Karpas-422 (cell line): ENCODE results near the gene CACNA1C. TPM values are rescaled to one million over a fixed set of nuclear protein-coding genes. Genes with fewer than 3 reads are reported as not detected.

ENCODE experiments used
- DNase-seq: peaks from one replicate; pipeline ENCODE4 v3.0.0-alpha.2; 2015
- H2AFZ ChIP-seq: fragments of 200-600 bp; sonication (generic); 2 replicates; pipeline ENCODE4 v1.6.1; 2014; ENCODE audit warnings: antibody characterized with exemption, low read length, mixed read lengths
- H3K27ac ChIP-seq: fragments of 200-600 bp; sonication (generic); 2 replicates; pipeline ENCODE4 v1.5.1; 2014; ENCODE audit warnings: mild to moderate bottlenecking, low read length, moderate library complexity
- H3K27me3 ChIP-seq: fragments of 200-600 bp; sonication (generic); 2 replicates; pipeline ENCODE4 v1.6.1; 2014; ENCODE audit warnings: low read length, mixed read lengths
- H3K36me3 ChIP-seq: fragments of 200-600 bp; sonication (generic); 2 replicates; pipeline ENCODE4 v1.6.1; 2014; ENCODE audit warnings: low read length, mixed read lengths; ENCODE audit not compliant: insufficient read depth
- H3K4me1 ChIP-seq: fragments of 200-600 bp; sonication (generic); 2 replicates; pipeline ENCODE4 v1.6.1; 2014; ENCODE audit warnings: mild to moderate bottlenecking, low read length, mixed read lengths
- H3K4me2 ChIP-seq: fragments of 200-600 bp; sonication (generic); 2 replicates; pipeline ENCODE4 v1.6.1; 2014; ENCODE audit warnings: low read length, low read depth, mild to moderate bottlenecking; ENCODE audit not compliant: poor library complexity, severe bottlenecking
- H3K4me3 ChIP-seq: fragments of 200-600 bp; sonication (generic); 2 replicates; pipeline ENCODE4 v1.5.1; 2014; ENCODE audit warnings: mild to moderate bottlenecking, antibody characterized with exemption, low read length, mixed read lengths
- H3K79me2 ChIP-seq: fragments of 200-600 bp; sonication (generic); 2 replicates; pipeline ENCODE4 v1.6.1; 2014; ENCODE audit warnings: mild to moderate bottlenecking, low read length, mixed read lengths
- H3K9ac ChIP-seq: fragments of 200-600 bp; sonication (generic); 2 replicates; pipeline ENCODE4 v1.6.0; 2014; ENCODE audit warnings: low read length
- H3K9me2 ChIP-seq: fragments of 200-600 bp; sonication (generic), shearing (Covaris generic); replicated peaks from 2 replicates; pipeline ENCODE4 v1.6.0; 2014; ENCODE audit warnings: mild to moderate bottlenecking, low read length, moderate library complexity; ENCODE audit not compliant: insufficient read depth
- H3K9me3 ChIP-seq: fragments of 300-700, 200-600 bp; sonication (generic); 2 replicates; pipeline ENCODE4 v1.6.1; 2014; ENCODE audit warnings: low read length, mixed read lengths
- H4K20me1 ChIP-seq: fragments of 200-600 bp; sonication (generic); 2 replicates; pipeline ENCODE4 v1.6.1; 2014; ENCODE audit warnings: mild to moderate bottlenecking, antibody characterized with exemption, low read length, low read depth; ENCODE audit not compliant: insufficient read depth
- total RNA-seq: library from RNA; depleted of rRNA; stranded (reverse); fragments of >200 nt; shearing (Covaris generic); gene quantifications from 2 replicates; pipeline ENCODE4 v1.2.3, GENCODE V29; 2014; ENCODE audit warnings: low replicate concordance

The CACNA1C gene
- total RNA-seq, 1 experiment from 2014 or later: 0.11 TPM

- DNase-seq: no peak
- no peak overlapping the region for H2AFZ ChIP-seq
- H3K4me2 ChIP-seq: no peak overlapping the region
- H3K36me3 ChIP-seq: no peaks in the 10 kb centered on the region
- H3K27me3 ChIP-seq: peaks cover 3% of the 10 kb centered on the region; the same call in 1 of the 2 replicates
- no peaks in the 10 kb centered on the region for H4K20me1 ChIP-seq
- H3K9me2 ChIP-seq: no peaks in the 10 kb centered on the region
- no peak overlapping the region for H3K27ac ChIP-seq
- no peak overlapping the region for H3K9ac ChIP-seq
- no peaks in the 10 kb centered on the region for H3K79me2 ChIP-seq
- no peak overlapping the region for H3K4me3 ChIP-seq
- H3K9me3 ChIP-seq: no peaks in the 10 kb centered on the region
- no peaks in the 10 kb centered on the region for H3K4me1 ChIP-seq
These were observed 119.1 kb downstream of the CACNA1C start for GRCh38 chr12:2171672-2172426.

GRCh38 chr12:2172491-2173214, 119.9 kb downstream of the CACNA1C start:
- H3K9me2 ChIP-seq: no peaks in the 10 kb centered on the region
- H3K4me1 ChIP-seq: no peaks in the 10 kb centered on the region
- no peak overlapping the region for H2AFZ ChIP-seq
- H3K4me3 ChIP-seq: no peak overlapping the region
- H3K27me3 ChIP-seq: peaks cover 3% of the 10 kb centered on the region; the same call in 1 of the 2 replicates
- no peaks in the 10 kb centered on the region for H4K20me1 ChIP-seq
- H3K79me2 ChIP-seq: no peaks in the 10 kb centered on the region
- no peaks in the 10 kb centered on the region for H3K9me3 ChIP-seq
- no peaks in the 10 kb centered on the region for H3K36me3 ChIP-seq
- no peak overlapping the region for H3K9ac ChIP-seq
- no peak for DNase-seq
- no peak overlapping the region for H3K27ac ChIP-seq
- H3K4me2 ChIP-seq: no peak overlapping the region

GRCh38 chr12:2173971-2174370, 121.2 kb downstream of the CACNA1C start:
- Histone ChIP-seq H3K27ac (no peak overlapping the region), H3K9me2 (no peaks in the 10 kb centered on the region), H3K79me2 (no peaks in the 10 kb centered on the region), H4K20me1 (0 out of 2 replicates have a peak, but pooled peaks cover 2% of the 10 kb centered on the region), H2AFZ (no peak overlapping the region), H3K36me3 (no peaks in the 10 kb centered on the region), H3K4me1 (no peaks in the 10 kb centered on the region), H3K4me2 (no peak overlapping the region), H3K9me3 (no peaks in the 10 kb centered on the region), H3K27me3 (peaks cover 3% of the 10 kb centered on the region; the same call in 1 of the 2 replicates), H3K9ac (no peak overlapping the region), H3K4me3 (no peak overlapping the region)
- no peak for DNase-seq

GRCh38 chr12:2177003-2177402, 124.2 kb downstream of the CACNA1C start:
- no peak for DNase-seq
- no peak overlapping the region for H3K4me2 ChIP-seq
- H3K9me2 ChIP-seq: no peaks in the 10 kb centered on the region
- H3K27me3 ChIP-seq: peaks cover 3% of the 10 kb centered on the region; the same call in 1 of the 2 replicates
- no peaks in the 10 kb centered on the region for H3K36me3 ChIP-seq
- H4K20me1 ChIP-seq: 0 out of 2 replicates have a peak, but pooled peaks cover 2% of the 10 kb centered on the region
- H3K9ac ChIP-seq: no peak overlapping the region
- H2AFZ ChIP-seq: no peak overlapping the region
- H3K4me3 ChIP-seq: no peak overlapping the region
- H3K79me2 ChIP-seq: no peaks in the 10 kb centered on the region
- no peaks in the 10 kb centered on the region for H3K4me1 ChIP-seq
- no peaks in the 10 kb centered on the region for H3K9me3 ChIP-seq
- H3K27ac ChIP-seq: no peak overlapping the region

- no peak for DNase-seq
- Histone ChIP-seq H3K9me2 (no peaks in the 10 kb centered on the region), H3K27me3 (peaks cover 3% of the 10 kb centered on the region; the same call in 1 of the 2 replicates), H3K4me3 (no peak overlapping the region), H3K79me2 (no peaks in the 10 kb centered on the region), H3K4me2 (no peak overlapping the region), H3K9me3 (no peaks in the 10 kb centered on the region), H2AFZ (no peak overlapping the region), H4K20me1 (0 out of 2 replicates have a peak, but pooled peaks cover 2% of the 10 kb centered on the region), H3K27ac (no peak overlapping the region), H3K9ac (no peak overlapping the region), H3K36me3 (no peaks in the 10 kb centered on the region), H3K4me1 (no peaks in the 10 kb centered on the region)
These were observed 125.0 kb downstream of the CACNA1C start for GRCh38 chr12:2177751-2178150.

GRCh38 chr12:2179058-2179457, 126.3 kb downstream of the CACNA1C start:
- Histone ChIP-seq H3K9me2 (no peaks in the 10 kb centered on the region), H3K4me3 (no peak overlapping the region), H3K79me2 (no peaks in the 10 kb centered on the region), H3K4me1 (no peaks in the 10 kb centered on the region), H3K27me3 (peaks cover 3% of the 10 kb centered on the region; the same call in 1 of the 2 replicates), H4K20me1 (0 out of 2 replicates have a peak, but pooled peaks cover 2% of the 10 kb centered on the region), H3K9ac (no peak overlapping the region), H2AFZ (no peak overlapping the region), H3K27ac (no peak overlapping the region), H3K4me2 (no peak overlapping the region), H3K9me3 (no peaks in the 10 kb centered on the region), H3K36me3 (no peaks in the 10 kb centered on the region)
- no peak for DNase-seq

GRCh38 chr12:2179953-2180736, 127.4 kb downstream of the CACNA1C start:
- H3K9ac ChIP-seq: no peak overlapping the region
- H3K9me2 ChIP-seq: no peaks in the 10 kb centered on the region
- H3K27me3 ChIP-seq: peaks cover 3% of the 10 kb centered on the region; the same call in 1 of the 2 replicates
- no peak for DNase-seq
- H2AFZ ChIP-seq: no peak overlapping the region
- no peak overlapping the region for H3K27ac ChIP-seq
- H3K4me1 ChIP-seq: no peaks in the 10 kb centered on the region
- H3K79me2 ChIP-seq: no peaks in the 10 kb centered on the region
- H3K36me3 ChIP-seq: no peaks in the 10 kb centered on the region
- H3K9me3 ChIP-seq: no peaks in the 10 kb centered on the region
- H3K4me3 ChIP-seq: no peak overlapping the region
- H4K20me1 ChIP-seq: 0 out of 2 replicates have a peak, but pooled peaks cover 2% of the 10 kb centered on the region
- H3K4me2 ChIP-seq: no peak overlapping the region

- H3K9me3 ChIP-seq: no peaks in the 10 kb centered on the region
- H4K20me1 ChIP-seq: 0 out of 2 replicates have a peak, but pooled peaks cover 2% of the 10 kb centered on the region
- no peaks in the 10 kb centered on the region for H3K4me1 ChIP-seq
- H3K9me2 ChIP-seq: no peaks in the 10 kb centered on the region
- no peak overlapping the region for H3K4me2 ChIP-seq
- no peak overlapping the region for H3K4me3 ChIP-seq
- no peak overlapping the region for H3K9ac ChIP-seq
- H3K36me3 ChIP-seq: no peaks in the 10 kb centered on the region
- no peak overlapping the region for H2AFZ ChIP-seq
- no peaks in the 10 kb centered on the region for H3K79me2 ChIP-seq
- no peak for DNase-seq
- no peak overlapping the region for H3K27ac ChIP-seq
- H3K27me3 ChIP-seq: peaks cover 3% of the 10 kb centered on the region; the same call in 1 of the 2 replicates
These were observed 127.9 kb downstream of the CACNA1C start for GRCh38 chr12:2180737-2181082.
